ENCODE results near the gene CMTM8.

DNA sequence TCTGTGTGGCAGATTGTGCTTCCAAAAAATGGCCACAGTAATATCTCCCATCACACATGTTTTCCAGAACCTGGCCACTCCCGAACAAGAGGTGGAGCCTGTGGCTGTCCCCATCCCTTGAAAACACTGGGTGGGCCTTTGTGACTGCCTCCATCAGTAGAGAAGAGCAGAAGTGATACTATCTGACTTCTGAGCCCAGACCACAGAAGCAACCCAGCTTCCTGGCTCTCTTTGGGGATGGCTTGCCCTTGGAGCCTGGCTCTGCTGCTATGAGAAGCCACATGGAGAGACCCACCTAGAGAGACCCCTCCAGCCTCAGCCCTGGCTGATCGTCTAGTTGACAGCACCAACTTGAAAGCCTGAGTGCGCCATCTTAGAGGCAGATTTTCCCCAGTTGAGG, 39.8 kb upstream of the CMTM8 start:
- TF ChIP-seq NBN (IDR thresholded peaks at IDR 0.05) (no peak), RCOR1 (conservative IDR thresholded peaks at IDR 0.05; ENCODE audit: low read depth, low read length) (no peak), JUND (IDR thresholded peaks at IDR 0.05; ENCODE audit: low read depth, low read length) (no peak), YY1 (IDR thresholded peaks at IDR 0.05; ENCODE audit: low read depth, low read length) (no peak)
- TF ChIP-seq, protein P1, sequence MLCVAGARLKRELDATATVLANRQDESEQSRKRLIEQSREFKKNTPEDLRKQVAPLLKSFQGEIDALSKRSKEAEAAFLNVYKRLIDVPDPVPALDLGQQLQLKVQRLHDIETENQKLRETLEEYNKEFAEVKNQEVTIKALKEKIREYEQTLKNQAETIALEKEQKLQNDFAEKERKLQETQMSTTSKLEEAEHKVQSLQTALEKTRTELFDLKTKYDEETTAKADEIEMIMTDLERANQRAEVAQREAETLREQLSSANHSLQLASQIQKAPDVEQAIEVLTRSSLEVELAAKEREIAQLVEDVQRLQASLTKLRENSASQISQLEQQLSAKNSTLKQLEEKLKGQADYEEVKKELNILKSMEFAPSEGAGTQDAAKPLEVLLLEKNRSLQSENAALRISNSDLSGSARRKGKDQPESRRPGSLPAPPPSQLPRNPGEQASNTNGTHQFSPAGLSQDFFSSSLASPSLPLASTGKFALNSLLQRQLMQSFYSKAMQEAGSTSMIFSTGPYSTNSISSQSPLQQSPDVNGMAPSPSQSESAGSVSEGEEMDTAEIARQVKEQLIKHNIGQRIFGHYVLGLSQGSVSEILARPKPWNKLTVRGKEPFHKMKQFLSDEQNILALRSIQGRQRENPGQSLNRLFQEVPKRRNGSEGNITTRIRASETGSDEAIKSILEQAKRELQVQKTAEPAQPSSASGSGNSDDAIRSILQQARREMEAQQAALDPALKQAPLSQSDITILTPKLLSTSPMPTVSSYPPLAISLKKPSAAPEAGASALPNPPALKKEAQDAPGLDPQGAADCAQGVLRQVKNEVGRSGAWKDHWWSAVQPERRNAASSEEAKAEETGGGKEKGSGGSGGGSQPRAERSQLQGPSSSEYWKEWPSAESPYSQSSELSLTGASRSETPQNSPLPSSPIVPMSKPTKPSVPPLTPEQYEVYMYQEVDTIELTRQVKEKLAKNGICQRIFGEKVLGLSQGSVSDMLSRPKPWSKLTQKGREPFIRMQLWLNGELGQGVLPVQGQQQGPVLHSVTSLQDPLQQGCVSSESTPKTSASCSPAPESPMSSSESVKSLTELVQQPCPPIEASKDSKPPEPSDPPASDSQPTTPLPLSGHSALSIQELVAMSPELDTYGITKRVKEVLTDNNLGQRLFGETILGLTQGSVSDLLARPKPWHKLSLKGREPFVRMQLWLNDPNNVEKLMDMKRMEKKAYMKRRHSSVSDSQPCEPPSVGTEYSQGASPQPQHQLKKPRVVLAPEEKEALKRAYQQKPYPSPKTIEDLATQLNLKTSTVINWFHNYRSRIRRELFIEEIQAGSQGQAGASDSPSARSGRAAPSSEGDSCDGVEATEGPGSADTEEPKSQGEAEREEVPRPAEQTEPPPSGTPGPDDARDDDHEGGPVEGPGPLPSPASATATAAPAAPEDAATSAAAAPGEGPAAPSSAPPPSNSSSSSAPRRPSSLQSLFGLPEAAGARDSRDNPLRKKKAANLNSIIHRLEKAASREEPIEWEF (IDR thresholded peaks at IDR 0.05; ENCODE audit: insufficient replicate concordance, low read depth, low read length), result no peak
